GM21576 (cell line): Measurements from ENCODE around the gene RFX1.
A peak's percentile ranks its signal among the peaks of the same experiment; 100 is the strongest.

ENCODE experiments used
- ATAC-seq: cut with Tn5 transposase; IDR thresholded peaks from one replicate; pipeline ENCODE4 v1.9.1; 2021; ENCODE audit warnings: mild to moderate bottlenecking, moderate library complexity; ENCODE audit not compliant: unreplicated experiment

The RFX1 gene

DNA sequence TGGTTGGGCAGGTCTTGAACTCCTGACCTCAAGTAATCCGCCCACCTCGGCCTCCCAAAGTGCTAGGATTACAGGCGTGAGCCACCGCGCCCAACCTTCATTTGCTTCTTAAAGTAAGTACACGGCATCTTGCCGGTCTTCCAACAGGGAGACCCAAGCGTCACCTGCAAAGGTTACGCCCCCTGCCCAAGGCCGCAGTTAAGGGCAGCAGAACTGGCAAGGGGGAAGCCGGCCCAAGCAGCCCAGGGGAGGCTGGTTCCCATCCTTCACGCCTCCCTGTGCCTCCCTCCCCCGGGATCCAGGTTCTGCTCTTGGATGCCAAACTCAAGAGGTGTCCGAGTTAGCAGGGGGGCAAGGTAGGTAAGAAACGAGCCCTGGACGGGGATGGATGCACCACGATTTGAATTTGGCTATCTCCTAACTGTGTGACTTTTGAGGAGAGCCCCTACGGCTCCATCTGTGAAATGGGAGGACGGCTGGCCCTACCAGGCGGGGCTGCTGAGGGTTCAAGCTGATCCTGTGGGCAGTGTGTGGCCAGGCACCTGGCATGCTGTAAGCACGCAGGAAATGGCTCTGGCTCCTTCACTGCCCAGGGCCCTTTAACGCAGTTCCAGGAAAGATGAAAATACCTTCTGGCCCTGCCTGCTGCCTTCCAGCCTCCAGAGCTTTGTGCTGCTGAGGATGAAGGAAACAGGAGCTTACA is 9.0 kb downstream of the RFX1 start:
- ATAC-seq, result no peak

DNA sequence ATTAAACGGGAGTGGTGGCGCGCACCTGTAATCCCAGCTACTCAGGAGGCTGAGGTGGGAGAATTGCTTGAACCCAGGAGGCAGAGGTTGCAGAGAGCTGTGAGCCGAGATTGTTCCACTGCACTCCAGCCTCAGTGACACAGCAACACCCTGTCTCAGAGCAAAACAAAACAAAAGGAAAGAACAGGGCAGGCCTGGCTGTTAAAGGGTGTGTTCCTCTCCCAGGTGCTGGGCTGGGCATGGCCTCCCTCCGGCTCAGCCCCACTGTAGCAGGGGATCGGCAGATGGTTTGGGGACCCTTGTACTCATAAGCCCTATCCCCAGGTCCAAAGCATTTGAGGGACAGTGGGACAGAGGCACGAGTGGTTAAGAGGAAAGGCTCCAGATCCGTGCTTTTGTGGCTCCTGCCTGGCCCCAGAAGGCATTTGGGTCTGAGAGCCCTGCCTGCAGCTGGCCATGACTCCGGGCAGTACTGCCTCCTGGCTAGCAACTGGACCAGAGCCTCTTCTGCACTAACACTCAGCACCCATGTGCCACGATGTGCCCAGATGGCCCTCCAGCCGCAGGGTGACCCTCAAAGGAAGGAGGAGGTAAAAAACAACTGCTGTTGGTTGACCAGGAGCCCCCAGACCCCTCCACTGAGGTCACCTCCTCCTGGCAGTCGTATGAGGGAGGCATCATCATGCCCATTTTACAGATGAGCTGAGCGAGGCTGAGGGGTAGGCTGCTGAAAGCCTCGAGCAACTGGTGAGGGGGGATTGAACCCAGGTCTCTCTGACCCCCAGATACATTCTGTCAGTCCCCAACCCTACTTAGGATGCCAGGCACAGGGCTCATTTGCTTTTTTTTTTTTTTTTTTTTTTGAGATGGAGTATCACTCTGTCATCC is 10.0 kb downstream of the RFX1 start:
- no peak for ATAC-seq

DNA sequence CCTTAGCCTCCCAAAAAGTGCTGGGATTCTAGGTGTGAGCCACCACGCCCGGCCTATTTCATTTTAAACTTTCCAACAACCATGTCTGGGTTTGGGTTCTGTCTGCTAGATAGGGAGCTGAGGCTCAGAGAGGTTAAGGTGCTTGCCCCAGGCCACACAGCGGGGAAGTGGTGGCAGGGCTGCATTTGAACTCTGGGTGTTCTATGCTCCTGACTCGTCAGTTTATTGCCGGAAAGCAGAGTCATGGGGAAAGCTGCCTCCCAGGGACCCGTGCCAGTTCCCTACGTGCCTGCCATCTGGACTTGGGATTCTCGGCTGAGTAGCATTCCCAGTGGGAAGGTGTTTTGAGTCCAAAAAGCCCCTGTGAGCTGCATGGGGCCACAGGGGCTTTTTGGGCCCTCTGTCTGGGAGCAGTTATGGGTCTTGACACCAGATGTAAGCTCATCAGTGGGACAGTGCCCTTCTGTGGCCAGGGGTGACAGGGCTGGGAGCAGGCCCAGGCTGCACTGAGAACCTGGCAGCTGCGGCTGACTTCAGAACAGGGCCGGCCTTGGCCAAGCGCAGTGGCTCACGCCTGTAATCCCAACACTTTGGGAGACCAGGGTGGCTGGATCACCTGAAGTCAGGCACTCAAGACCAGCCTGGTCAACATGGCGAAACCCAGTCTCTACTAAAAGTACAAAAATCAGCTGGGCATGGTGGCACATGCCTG is 10.9 kb downstream of the RFX1 start:
- no peak for ATAC-seq

DNA sequence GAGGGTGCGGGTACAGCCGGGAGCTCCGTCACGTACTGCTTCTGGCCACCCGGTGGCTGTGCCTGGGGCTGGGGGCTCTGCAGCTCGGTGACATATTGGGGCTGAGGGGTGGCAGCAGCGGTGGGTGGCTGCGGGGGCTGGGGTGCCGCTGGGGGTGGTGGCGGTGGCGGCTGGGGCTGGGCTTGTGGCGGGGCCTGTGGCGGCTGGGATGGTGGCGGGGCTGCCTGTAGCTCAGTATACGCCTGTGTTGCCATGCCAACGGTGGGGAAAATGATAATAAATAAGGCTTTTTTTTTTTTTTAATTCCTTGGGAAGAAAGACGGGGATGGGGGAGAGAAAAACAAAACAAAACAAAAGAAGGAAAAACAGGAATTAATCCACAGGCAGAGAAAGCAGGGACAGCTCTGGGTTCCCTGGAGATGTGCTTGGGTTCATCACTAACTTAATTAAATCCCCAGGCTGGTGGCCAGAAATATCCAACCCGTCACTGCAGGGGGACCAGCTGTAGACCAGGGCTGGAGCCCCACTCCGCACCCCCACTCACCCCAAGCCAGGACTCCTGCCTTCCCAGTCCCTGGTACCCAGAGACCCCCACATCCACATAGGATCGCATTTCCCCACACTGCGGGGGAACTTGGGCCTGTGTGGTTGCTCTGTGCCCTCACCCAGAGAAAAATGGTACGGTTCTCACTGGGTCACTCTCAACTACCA is 12.4 kb downstream of the RFX1 start:
- no peak for ATAC-seq

GRCh38 chr19:13992025-13992424 is 14.1 kb downstream of the RFX1 start:
- no peak for ATAC-seq

GRCh38 chr19:13990085-13990484 is 16.0 kb downstream of the RFX1 start:
- no peak for ATAC-seq

DNA sequence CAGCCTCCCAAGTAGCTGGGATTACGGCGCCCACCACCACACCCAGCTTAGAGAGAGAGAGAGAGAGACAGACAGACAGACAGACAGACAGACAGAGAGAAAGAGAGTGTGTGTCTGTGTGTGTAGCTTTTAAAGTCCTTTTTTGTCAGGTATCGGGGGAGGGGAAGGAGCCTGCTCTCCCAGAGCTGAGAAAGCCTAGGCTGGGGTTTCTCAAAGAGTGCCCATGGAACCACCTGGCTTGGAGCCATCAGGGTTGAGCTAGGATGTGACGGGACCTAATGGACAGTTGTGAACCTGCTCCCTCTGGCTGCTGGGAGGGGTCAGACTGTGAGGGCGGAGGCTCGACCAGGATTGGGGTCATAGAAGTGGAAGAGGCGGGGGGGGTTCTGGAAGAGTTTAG is 16.6 kb downstream of the RFX1 start:
- no peak for ATAC-seq

DNA sequence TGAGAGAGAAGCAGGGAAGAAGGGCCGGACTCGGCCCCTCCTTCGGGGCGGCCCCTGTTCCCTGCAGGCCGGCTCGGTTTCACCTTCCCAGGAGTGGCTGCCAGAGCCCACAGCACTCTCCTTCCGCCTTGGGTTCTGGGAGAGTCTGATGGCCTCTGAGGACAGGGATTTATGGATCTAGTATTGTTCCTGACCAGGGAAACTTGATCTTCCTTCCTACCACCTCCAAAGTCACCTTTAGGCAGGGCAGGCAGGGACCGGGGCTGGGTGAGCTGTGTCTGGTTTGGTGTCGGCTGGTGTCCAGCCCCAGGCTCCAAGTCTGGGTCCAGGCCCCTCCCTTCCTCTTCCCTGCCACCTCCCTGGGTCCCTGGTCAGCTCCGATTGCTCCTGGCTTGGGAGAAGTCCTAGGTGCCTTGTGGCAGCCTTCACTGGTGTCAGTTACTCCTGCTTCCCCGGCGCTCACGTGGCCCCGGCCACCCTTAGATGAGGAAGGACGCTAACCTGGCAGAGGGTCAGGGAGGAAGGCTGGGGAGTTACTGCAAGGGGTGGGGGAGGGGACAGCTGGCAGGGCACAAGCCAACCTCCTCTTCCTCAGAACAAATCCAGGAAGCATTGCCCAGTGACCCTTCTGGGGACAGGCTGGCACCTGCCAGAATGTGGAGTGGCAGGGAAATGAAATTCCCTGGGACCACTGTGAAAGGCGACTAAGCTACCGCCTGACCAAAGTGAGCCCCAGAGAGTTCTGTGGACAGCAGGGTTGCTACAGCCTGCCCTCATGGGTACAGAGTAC is 18.8 kb downstream of the RFX1 start:
- no peak for ATAC-seq

- ATAC-seq, result peak; percentile 68
These were observed 19.7 kb downstream of the RFX1 start for GRCh38 chr19:13986348-13986904.

GRCh38 chr19:13985771-13986347 is 20.3 kb downstream of the RFX1 start:
- ATAC-seq, result peak; percentile 12

DNA sequence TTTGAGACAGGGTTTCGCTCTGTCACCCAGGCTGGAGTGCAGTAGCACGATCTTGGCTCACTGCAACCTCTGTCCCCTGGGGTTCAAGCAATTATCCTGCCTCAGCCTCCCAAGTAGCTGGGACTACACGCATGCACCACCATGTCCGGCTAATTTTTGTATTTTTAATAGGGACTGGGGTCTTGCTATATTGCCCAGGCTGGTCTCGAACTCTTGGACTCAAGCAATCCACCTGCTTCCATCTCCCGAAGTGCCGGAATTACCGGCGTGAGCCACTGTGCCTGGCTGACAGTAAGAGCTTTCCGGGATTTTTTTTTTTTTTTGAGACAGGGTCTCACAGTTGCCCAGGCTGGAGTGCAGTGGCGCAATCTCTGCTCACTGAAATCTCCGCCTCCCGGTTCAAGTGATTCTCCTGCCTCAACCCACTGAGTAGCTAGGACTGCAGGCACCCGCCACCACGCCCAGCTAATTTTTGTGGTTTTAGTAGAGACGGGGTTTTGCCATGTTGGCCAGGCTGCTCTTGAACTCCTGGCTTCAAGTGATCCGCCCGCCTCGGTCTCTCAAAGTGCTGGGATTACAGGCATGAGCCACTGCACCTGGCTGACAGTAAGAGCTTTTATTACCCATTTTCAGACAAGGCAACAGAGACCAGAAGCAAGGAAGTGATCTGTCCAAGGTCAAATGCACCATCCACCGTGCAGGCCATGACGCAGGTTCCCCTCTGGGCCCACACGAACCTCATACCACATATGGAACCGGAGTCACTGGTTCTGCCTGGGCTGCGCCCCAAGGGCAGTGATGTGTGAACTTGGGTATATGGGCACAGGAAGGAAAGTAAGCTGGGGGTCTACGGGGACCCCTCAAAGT is 21.0 kb downstream of the RFX1 start:
- no peak for ATAC-seq

DNA sequence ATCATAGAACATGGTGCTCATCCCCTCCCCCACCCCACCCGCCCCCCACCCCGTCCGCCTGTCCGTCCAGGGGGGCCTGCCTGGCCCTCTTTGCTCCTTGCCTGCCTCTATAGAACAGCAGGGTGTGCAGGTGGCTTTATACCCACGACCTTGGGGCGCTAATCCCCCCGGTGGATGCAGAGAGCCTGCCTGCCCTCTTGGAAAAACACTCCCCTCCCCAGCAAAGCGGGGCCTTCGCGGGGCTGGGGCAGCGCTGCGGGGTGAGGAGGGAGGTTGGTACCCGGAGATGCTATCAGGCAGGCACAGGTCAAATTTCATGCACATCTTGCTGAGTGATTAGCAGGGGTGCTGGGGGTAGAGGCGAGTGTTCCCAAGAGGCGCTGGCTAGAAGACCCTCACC is 21.9 kb downstream of the RFX1 start:
- ATAC-seq, result no peak

GRCh38 chr19:13983213-13983889 is 22.8 kb downstream of the RFX1 start:
- ATAC-seq, result no peak

DNA sequence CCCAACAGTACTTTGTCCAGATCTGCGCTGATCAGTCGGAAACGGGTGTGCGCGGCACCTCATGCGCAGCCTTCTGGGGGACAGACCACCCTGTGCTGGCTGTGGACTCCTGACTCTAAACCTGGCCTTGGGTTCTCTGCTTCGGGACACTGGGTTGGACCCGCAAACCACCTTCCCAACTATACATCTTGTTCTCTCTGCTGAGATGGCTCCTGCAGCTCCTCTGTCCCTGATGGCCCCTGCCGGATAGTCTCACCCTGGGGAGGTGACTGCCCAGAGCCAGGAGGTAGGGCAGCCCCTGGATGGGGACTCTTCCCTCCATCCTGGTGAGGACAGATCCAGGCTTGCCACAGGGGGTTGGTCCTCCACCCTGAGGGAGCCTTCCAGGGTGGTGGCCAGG is 23.3 kb downstream of the RFX1 start:
- no peak for ATAC-seq

- no peak for ATAC-seq
These were observed 24.1 kb downstream of the RFX1 start for GRCh38 chr19:13981988-13982501.

DNA sequence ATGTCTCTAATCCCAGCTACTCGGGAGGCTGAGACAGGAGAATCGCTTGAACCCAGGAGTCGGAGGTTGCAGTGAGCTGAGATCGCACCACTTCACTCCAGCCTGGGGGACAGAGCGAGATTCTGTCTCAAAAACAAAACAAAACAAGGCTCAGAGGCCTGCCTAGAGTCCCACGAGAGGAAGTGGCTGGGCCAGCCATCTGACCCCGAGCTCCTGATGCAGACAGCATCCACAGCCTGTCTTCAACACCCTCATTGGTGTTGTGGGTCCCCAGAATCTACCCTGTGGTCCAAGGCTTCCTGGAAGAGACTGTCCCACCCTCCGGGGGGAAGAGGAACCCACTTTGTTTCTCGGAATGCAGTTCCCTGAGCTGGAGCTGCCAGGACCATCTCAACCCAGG is 24.7 kb downstream of the RFX1 start:
- ATAC-seq, result no peak

DNA sequence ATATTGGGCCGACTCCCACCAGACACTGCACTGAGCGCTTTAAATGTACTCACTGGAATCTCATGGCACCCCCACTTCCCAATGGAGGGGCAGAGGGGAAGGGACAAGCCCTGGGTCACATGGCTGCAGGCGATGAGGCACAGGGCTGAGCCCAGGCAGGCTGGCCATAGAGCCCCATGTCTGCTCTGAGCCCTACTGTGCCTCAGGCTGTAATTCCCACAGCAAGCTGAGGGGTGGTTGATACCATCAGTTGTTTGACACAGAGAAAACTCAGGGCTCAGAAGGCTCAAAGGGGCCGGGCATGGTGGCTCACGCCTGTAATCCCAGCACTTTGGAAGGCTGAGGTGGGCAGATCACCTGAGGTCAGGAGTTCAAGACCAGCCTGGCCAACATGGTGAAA is 25.1 kb downstream of the RFX1 start:
- ATAC-seq, result no peak

DNA sequence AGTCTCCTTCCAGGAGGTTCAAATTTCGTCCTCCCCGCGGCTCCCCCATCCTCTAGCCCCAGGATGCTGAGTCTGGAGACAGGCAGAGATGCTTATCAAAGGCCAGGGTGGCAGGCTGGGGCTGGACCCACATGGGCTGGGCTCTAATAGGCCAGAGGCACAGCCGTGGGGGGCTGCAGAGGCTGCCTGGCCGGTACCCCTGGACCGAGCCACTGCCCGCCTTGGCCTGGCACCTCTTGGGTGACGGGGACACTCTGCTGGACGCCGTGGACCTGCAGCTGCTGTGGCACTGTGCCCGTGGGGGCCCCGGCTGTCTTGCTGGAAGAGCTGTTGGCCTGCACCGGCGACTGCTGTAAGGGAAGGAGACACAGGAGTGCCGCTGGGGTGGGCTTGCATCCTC is 25.8 kb downstream of the RFX1 start:
- no peak for ATAC-seq
